GM12891 (cell line): ENCODE results near the gene TMEM129.

Experiments
- POLR2AphosphoS5 ChIP-seq: IDR thresholded peaks from 2 replicates; pipeline ENCODE4 v1.6.1; 2011; ENCODE audit warnings: low read depth, low read length, control low read depth
- TAF1 ChIP-seq: IDR thresholded peaks from 2 replicates; pipeline ENCODE4 v1.6.1; 2011; ENCODE audit warnings: low read depth, low read length, control low read depth

DNA sequence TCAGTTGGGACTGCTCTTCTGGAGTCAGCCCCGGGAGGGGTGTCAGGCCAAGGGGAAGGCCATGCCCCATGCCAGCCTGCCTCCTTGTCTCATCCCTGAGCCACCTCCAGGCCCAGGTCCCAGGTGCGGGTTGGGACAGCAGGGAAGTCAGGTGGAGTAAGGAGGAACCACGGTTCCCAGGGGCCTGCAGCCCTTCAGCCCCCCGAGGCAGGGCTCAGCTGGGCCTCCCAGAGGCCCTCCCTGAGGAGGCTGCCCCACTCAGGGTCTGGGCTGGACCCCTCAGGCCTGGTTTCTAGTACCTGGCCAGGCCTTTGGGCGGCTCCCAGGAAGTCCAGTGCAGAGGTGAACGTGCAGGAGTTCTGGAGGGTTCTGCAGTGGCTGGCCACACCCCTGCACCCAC is 48.6 kb upstream of the TMEM129 start:
- no peak for TF ChIP-seq POLR2AphosphoS5
- TF ChIP-seq TAF1, result no peak
